ENCODE measurements around the gene DCC.

GRCh38 chr18:53458944-53459580 is 1119.1 kb downstream of the DCC start:
- TF ChIP-seq PKNOX1 (IDR thresholded peaks at IDR 0.05): no peak
- no peak for TF ChIP-seq BHLHE40 (IDR thresholded peaks at IDR 0.05; ENCODE audit: borderline replicate concordance)
- no peak for TF ChIP-seq NFRKB (IDR thresholded peaks at IDR 0.05)
- TF ChIP-seq ARNT (IDR thresholded peaks at IDR 0.05): no peak
- no peak for TF ChIP-seq ELF4 (IDR thresholded peaks at IDR 0.05)
- TF ChIP-seq FOXK2 (IDR thresholded peaks at IDR 0.05): no peak
- no peak for TF ChIP-seq SUZ12 (IDR thresholded peaks at IDR 0.05)
- TF ChIP-seq LEF1 (IDR thresholded peaks at IDR 0.05; ENCODE audit: borderline replicate concordance): no peak
- no peak for TF ChIP-seq ZNF384 (IDR thresholded peaks at IDR 0.05)
- TF ChIP-seq TARDBP (IDR thresholded peaks at IDR 0.05): no peak

Data from HEK293T (cell line).